ENCODE results near the gene OPTC.
A peak's percentile ranks its signal among the peaks of the same experiment; 100 is the strongest.
"Not testable (repeated sequence)": the region's sequence is repeated elsewhere in the genome, so short reads cannot be mapped to it uniquely, and the experiment has no call there.

The OPTC gene

DNA sequence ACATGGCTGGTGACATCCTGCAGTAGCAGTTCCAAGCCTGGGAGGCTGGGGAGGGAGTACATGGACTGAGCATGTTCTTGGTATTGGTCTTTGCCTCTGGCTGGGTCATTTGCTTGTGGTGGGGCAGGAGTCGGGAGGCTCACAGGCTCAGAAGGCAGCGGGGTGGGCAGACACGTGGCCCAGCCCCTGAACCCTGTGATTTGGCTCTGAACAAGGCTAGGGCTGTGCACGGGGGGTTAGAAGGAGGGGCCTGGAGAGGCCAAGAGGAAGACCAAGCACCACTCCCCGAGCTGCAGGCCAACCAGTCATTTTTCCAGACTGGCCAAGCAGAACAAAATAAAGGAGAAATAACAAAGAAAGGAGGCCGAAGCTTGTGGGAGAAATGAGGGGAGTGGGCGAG is 28.0 kb upstream of the OPTC start:
- DNase-seq = no peak

GRCh38 chr1:203466906-203467549 is 26.9 kb upstream of the OPTC start:
- not testable (repeated sequence) for DNase-seq

DNA sequence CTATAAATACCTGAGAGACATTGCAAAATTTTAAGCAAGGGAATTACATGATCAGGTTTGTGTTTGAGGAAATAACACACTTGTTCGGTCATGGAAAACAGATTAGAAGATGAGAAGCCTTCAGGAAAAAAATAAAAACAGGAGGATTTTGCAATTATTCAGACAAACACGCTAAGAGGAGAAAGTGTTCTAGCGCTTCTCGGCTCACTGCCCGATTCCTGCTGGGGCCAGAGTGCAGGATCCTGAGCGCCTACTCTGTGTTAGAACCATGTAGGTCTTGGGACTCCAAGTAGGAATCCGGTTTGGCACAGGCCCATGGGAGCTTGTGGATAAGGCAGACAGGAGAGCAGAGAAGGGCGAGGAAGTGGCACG is 26.4 kb upstream of the OPTC start:
- no peak for DNase-seq

GRCh38 chr1:203468326-203468725 is 25.6 kb upstream of the OPTC start:
- DNase-seq = no peak

DNA sequence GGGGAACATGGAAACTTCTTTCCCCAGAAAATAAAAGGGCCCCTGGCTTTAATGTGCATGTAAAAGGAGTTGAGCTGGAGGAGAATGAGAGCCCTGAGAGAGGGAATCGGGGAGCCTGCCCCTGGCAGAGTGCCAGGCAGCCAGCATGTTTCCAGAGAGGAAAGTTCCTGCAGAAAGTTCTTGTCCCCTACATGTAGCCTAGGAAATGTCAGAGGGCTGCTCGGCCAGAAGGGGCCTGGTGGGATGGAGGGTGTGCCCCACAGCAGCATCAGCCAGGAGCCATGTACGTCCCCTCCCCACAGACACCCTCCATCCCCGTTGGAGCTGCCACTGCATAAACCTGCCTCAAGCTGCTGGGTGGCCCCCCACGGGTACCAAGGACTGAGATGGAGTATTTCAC is 23.7 kb upstream of the OPTC start:
- no peak for DNase-seq

- DNase-seq = no peak
These were observed 22.1 kb upstream of the OPTC start for GRCh38 chr1:203471841-203472240.

DNA sequence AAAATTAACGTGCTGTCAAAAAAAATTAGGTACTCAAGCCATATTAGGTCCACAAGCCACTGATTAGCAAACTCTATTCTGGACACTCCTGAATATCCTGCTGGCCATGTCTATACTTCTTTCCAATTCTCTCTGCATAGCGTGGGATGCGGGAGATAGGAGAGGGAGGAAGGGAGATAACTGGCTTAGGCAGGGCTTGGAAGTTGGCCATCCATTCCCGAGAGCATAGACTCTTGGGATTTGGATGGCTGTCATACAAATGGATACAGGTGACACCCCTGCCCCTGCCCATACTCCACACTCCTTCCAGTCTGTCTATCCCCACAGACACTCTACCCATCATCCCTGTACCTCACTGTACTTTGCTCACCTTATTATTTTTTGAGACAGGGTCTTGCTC is 20.7 kb upstream of the OPTC start:
- no peak for DNase-seq

- DNase-seq = no peak
These were observed 20.1 kb upstream of the OPTC start for GRCh38 chr1:203473781-203474305.

GRCh38 chr1:203475012-203475981 is 18.7 kb upstream of the OPTC start, which contains the start of gene PRELP:
PRELP (plus strand) TSS chr1:203475806; CDS start chr1:203483185, 7,379 bp downstream.
- DNase-seq = no peak

DNA sequence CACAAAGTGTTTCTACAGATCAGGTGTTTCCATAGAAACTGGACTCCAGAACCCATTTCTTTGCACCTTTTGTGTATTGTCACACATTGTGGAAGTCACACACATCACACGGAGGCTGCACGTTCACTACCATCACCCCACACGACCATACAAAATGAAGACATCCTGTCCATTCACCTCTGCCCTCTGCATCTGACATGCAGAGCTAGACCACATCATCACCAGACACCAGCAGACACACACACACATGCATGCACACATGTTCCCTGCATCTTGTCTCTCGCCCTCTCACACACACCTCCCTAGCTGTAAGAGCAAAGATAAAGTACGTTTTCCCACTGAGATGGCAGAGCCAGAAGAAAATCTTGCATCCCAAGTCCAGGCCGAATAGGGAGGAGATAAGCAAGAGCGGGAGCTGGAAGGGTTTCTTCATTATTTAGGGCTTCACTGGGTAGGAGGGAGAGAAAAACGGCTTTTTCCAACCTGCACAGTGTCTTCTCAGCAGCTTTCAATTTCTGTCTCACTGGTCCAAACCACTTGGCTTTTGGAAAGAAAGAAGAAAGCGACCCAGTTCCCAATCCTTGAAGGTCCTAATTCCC is 17.6 kb upstream of the OPTC start:
- no peak for DNase-seq

- no peak for DNase-seq
These were observed 16.2 kb upstream of the OPTC start for GRCh38 chr1:203477748-203478147.

- DNase-seq = no peak
These were observed 15.7 kb upstream of the OPTC start for GRCh38 chr1:203478231-203478630.

- DNase-seq = no peak
These were observed 15.0 kb upstream of the OPTC start for GRCh38 chr1:203478986-203479385.

DNA sequence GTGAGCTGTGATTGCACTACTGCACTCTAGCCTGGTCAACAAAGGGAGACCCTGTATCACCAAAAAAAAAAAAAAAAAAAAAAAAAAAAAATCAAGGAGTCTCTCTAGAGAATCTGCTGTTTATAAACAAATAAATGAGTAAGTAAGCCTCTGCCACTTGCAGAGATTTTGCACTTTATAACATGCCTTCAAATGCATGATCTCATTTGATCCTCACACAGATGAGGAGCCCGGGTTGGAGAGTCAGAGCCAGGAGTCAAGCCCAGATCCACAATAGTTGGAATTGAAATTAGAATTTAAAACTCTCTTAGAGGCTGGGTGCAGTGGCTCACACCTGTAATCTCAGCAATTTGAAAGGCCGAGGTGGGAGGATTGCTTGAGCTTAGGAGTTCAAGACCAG is 14.3 kb upstream of the OPTC start:
- no peak for DNase-seq

DNA sequence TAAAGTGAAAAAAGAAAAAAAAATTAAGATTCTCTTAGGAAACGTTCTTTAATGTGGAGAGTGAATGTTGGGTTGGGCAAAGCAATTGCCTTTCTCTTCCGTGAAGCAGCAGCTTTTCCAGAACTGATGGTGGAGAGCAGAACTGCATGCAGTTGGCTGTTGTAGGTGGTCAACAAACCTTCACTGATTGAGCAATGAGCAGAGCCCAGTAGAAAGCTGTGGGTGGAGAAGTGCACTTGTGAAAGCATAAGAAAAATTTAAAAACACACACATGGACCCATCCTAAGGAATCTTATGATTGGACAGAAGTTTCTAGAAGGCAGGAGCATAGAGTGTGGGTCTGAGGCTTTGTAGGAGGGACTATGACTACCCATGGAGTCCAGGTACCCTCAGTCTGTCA is 13.9 kb upstream of the OPTC start:
- no peak for DNase-seq

DNA sequence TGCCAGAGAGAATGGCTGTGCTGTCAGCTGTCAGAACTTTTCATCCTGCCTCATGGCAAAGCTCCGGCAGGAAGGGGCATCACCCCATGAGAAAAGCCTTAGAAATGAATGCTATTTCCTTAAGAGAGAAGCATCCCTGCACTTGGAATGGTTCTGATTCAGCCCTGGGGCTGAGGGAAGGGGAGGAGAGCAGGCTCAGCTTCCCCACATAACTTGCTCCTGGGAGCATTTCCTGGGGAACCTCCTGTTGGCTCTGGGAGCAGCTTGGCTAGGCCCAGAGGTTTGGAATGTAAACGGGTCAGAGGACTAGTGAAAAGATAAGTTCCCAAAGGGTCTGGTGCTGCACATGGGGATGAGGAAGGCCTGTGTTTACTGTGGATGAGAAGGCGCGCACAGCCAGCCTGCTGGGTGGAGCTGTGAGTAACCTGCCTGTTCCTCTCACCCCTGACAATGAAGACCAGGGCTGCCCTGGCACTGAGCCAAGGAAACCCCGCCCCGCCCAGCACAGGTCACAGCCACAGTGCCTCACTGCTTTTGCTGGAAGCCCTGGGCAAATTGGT is 13.3 kb upstream of the OPTC start:
- peak; percentile 54 for DNase-seq

GRCh38 chr1:203481196-203481595 is 12.8 kb upstream of the OPTC start:
- no peak for DNase-seq

GRCh38 chr1:203486618-203487370 is 7.2 kb upstream of the OPTC start:
- no peak for DNase-seq

GRCh38 chr1:203488539-203488938 is 5.4 kb upstream of the OPTC start:
- no peak for DNase-seq

DNA sequence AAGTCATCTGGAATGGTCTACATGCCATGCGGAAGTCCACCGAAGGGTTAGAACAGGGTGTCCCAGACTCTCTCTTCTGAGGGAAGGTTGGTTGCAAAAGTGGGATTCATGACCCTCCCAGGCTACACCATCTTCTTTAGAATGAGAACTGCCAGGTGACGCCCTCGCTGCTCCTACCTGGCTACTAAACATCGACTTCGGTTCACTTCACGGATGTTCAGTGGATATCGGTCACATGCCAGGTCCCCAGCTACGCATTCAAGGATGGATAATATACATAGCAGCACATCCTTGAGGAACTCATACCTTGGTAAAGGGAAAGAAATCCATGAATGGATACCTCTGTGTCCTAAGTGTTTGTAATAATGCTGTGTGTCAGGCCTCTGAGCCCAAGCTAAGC is 3.3 kb upstream of the OPTC start:
- no peak for DNase-seq

DNA sequence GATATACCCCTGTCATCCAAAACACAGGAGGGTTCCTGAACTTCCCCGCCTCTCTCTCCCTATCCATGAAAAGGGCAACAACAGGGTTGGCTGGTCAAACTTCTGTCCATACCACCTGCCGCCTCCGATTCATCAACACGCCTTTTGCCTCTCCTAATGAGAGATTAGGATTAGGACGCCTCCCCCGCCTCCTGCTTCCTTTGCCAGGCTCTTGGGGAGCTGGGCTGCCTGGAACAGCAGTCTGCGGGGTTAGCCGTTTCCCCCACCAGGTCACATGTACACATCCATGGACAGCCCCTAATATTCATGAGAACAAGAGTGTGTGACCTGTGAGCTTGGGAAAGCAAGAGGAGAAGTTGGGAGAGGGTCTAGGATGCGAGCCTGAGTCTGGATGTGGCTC is 2.3 kb upstream of the OPTC start:
- DNase-seq = no peak

GRCh38 chr1:203492082-203492747 is 1.7 kb upstream of the OPTC start:
- no peak for DNase-seq
